Measurements from ENCODE around the gene PACS2.

GRCh38 chr14:105337966-105338741 is 23.6 kb downstream of the PACS2 start:
- no peak for TF ChIP-seq CTCF (conservative IDR thresholded peaks at IDR 0.05; ENCODE audit: low read length)
- no peak for TF ChIP-seq EZH2phosphoT487 (IDR thresholded peaks at IDR 0.05; ENCODE audit: borderline replicate concordance)
